HepG2 (cell line): Measurements from ENCODE around the gene TAF6. TPM values are rescaled to one million over a fixed set of nuclear protein-coding genes. Genes with fewer than 3 reads are reported as not detected.

ENCODE experiments used
- CHD2 ChIP-seq: IDR thresholded peaks from 2 replicates; pipeline ENCODE4 v1.6.1; 2011; ENCODE audit warnings: low read depth, low read length, improper control_type of control experiment
- DMAP1 ChIP-seq: IDR thresholded peaks from 2 replicates; pipeline ENCODE4 v1.6.1; 2016
- ERF ChIP-seq: IDR thresholded peaks from 2 replicates; pipeline ENCODE4 v1.6.1; 2018; ENCODE audit warnings: missing biosample characterization, missing genetic modification reagents
- FOXP1 ChIP-seq, 2 experiments: fragments of 450-650 bp in 1 of 2; IDR thresholded peaks; 2 replicates each; pipeline ENCODE4 v1.6.1; 2017 to 2018; ENCODE audit warnings: antibody characterized with exemption in 1 of 2
- HNRNPLL ChIP-seq: fragments of 200-400 bp; formaldehyde crosslinking; IDR thresholded peaks from 2 replicates; pipeline ENCODE4 v1.6.1; 2017; ENCODE audit warnings: mild to moderate bottlenecking, low read depth, low read length; ENCODE audit not compliant: poor library complexity, severe bottlenecking
- JARID2 ChIP-seq: sonication (generic); formaldehyde crosslinking; IDR thresholded peaks from 2 replicates; pipeline ENCODE4 v1.8.1; 2023; ENCODE audit warnings: missing genetic modification reagents, inconsistent platforms; ENCODE audit not compliant: insufficient replicate concordance
- MBNL3 ChIP-seq: fragments of 250-450 bp; sonication (Bioruptor Pico); conservative IDR thresholded peaks from 2 replicates; pipeline ENCODE4 v1.8.0; 2022; ENCODE audit warnings: mild to moderate bottlenecking, inconsistent platforms
- MED1 ChIP-seq: sonication (generic); formaldehyde crosslinking; IDR thresholded peaks from 2 replicates; pipeline ENCODE4 v1.4.0; 2020; ENCODE audit warnings: missing genetic modification reagents
- NAIF1 ChIP-seq: sonication (generic); formaldehyde crosslinking; IDR thresholded peaks from 2 replicates; pipeline ENCODE4 v1.5.0; 2020; ENCODE audit warnings: mild to moderate bottlenecking, missing genetic modification reagents, borderline replicate concordance
- NBN ChIP-seq: fragments of 450-650 bp; conservative IDR thresholded peaks from 2 replicates; pipeline ENCODE4 v1.6.1; 2017
- NFE2L2 ChIP-seq: fragments of 150-350 bp; IDR thresholded peaks from 2 replicates; pipeline ENCODE4 v1.6.1; 2014; ENCODE audit warnings: low read length
- NFIB ChIP-seq: sonication (generic); formaldehyde crosslinking; IDR thresholded peaks from 2 replicates; pipeline ENCODE4 v1.9.0; 2021; ENCODE audit warnings: missing genetic modification reagents, mild to moderate bottlenecking, borderline replicate concordance
- NPAS2 ChIP-seq: sonication (generic); formaldehyde crosslinking; IDR thresholded peaks from 2 replicates; pipeline ENCODE4 v1.8.0; 2022; ENCODE audit warnings: mild to moderate bottlenecking, missing genetic modification reagents, borderline replicate concordance
- SOX5 ChIP-seq: IDR thresholded peaks from 2 replicates; pipeline ENCODE4 v1.6.1; 2016; ENCODE audit warnings: borderline replicate concordance
- SRSF9 ChIP-seq: fragments of 200-400 bp; formaldehyde crosslinking; IDR thresholded peaks from 2 replicates; pipeline ENCODE4 v1.6.1; 2018; ENCODE audit warnings: borderline replicate concordance, mild to moderate bottlenecking, low read depth, low read length; ENCODE audit not compliant: insufficient read depth, poor library complexity, severe bottlenecking
- YY1 ChIP-seq: IDR thresholded peaks from 2 replicates; pipeline ENCODE4 v1.6.1; 2011; ENCODE audit warnings: low read length, low read depth, moderate library complexity, mild to moderate bottlenecking; ENCODE audit not compliant: insufficient read depth, insufficient replicate concordance
- ZBTB3 ChIP-seq: sonication (generic); formaldehyde crosslinking; IDR thresholded peaks from 2 replicates; pipeline ENCODE4 v1.4.0; 2020; ENCODE audit warnings: low read depth, mild to moderate bottlenecking, moderate library complexity, missing genetic modification reagents, borderline replicate concordance
- ZNF44 ChIP-seq: sonication (generic); formaldehyde crosslinking; IDR thresholded peaks from 2 replicates; pipeline ENCODE4 v1.5.1; 2020; ENCODE audit warnings: mild to moderate bottlenecking, missing genetic modification reagents
- ZNF558 ChIP-seq: sonication (generic); formaldehyde crosslinking; IDR thresholded peaks from 2 replicates; pipeline ENCODE4 v1.9.0; 2022; ENCODE audit warnings: mild to moderate bottlenecking, missing genetic modification reagents, borderline replicate concordance
- ZNF619 ChIP-seq: sonication (generic); formaldehyde crosslinking; IDR thresholded peaks from 2 replicates; pipeline ENCODE4 v1.4.0; 2020; ENCODE audit warnings: mild to moderate bottlenecking, missing genetic modification reagents
- ZNF629 ChIP-seq: sonication (generic); formaldehyde crosslinking; conservative IDR thresholded peaks from 2 replicates; pipeline ENCODE4 v1.5.0; 2020; ENCODE audit warnings: missing genetic modification reagents
- polyA plus RNA-seq, 8 experiments: library from polyadenylated mRNA; depleted of rRNA in 3 of 8; stranded (reverse) in 7 of 8; unstranded in 1 of 8; fragments of >200 nt; fragmentation: Illumina TruSeq in 4 of 8; extraction: Trizol in 4 of 8; gene quantifications; 2 replicates each; pipeline versions ENCODE4 v1.2.1 to v1.2.3, GENCODE V29; 2011 to 2016; ENCODE audit warnings: low read depth in 4 of 8, missing spikeins in 1 of 8, mixed read lengths in 1 of 8; ENCODE audit not compliant: insufficient read depth in 1 of 8
- total RNA-seq, 5 experiments: library from RNA; depleted of rRNA; stranded (reverse); fragments of >200 nt; fragmentation: Illumina TruSeq; extraction: Trizol; gene quantifications; 2 replicates each; pipeline ENCODE4 v1.2.3, GENCODE V29; 2016; ENCODE audit warnings: low read depth in 1 of 5
- TF ChIP-seq, protein P1 (sequence below): sonication (generic); formaldehyde crosslinking; conservative IDR thresholded peaks from 2 replicates; pipeline ENCODE4 v1.4.0; 2020; ENCODE audit warnings: missing genetic modification reagents
- TF ChIP-seq, protein P2 (sequence below): sonication (generic); formaldehyde crosslinking; IDR thresholded peaks from 2 replicates; pipeline ENCODE4 v1.4.0; 2020; ENCODE audit warnings: mild to moderate bottlenecking, missing genetic modification reagents
- TF ChIP-seq, protein P3 (sequence below): sonication (generic); formaldehyde crosslinking; IDR thresholded peaks from 2 replicates; pipeline ENCODE4 v1.4.0; 2020; ENCODE audit warnings: mild to moderate bottlenecking, missing genetic modification reagents

Gene TAF6
- total and polyA plus RNA-seq, 2 of the 13 experiments (the other 11 are each of a cell fraction or from before 2014, with no cell fraction given): 12.9 to 18.8 TPM

GRCh38 chr7:100088621-100089457, 30.3 kb downstream of the TAF6 start, which contains the start of gene COPS6 (continued):
- TF ChIP-seq, protein P1, sequence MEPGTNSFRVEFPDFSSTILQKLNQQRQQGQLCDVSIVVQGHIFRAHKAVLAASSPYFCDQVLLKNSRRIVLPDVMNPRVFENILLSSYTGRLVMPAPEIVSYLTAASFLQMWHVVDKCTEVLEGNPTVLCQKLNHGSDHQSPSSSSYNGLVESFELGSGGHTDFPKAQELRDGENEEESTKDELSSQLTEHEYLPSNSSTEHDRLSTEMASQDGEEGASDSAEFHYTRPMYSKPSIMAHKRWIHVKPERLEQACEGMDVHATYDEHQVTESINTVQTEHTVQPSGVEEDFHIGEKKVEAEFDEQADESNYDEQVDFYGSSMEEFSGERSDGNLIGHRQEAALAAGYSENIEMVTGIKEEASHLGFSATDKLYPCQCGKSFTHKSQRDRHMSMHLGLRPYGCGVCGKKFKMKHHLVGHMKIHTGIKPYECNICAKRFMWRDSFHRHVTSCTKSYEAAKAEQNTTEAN (CRISPR knock-in tag): peak; percentile 95
- no peak for TF ChIP-seq CHD2
- 0 out of 2 replicates have a peak, but pooled peaks have one; percentile 75 for TF ChIP-seq NPAS2 (CRISPR knock-in tag)
- no peak for TF ChIP-seq NBN
- peak; percentile 41; the same call in 1 of the 2 replicates for TF ChIP-seq SOX5 (CRISPR knock-in tag)
- no peak for TF ChIP-seq ZNF619 (CRISPR knock-in tag)
- peak; percentile 66 for TF ChIP-seq HNRNPLL
- TF ChIP-seq DMAP1 (CRISPR knock-in tag): peak; percentile 79
- peak; percentile 84 for TF ChIP-seq MED1 (CRISPR knock-in tag)
- TF ChIP-seq JARID2 (CRISPR knock-in tag): no peak
- no peak for TF ChIP-seq FOXP1 (IDR thresholded peaks at IDR 0.05)
- no peak for TF ChIP-seq FOXP1 (CRISPR knock-in tag; IDR thresholded peaks at IDR 0.05)
- TF ChIP-seq NFE2L2: no peak
- TF ChIP-seq ERF (CRISPR knock-in tag): peak; percentile 98
- TF ChIP-seq, protein P2, sequence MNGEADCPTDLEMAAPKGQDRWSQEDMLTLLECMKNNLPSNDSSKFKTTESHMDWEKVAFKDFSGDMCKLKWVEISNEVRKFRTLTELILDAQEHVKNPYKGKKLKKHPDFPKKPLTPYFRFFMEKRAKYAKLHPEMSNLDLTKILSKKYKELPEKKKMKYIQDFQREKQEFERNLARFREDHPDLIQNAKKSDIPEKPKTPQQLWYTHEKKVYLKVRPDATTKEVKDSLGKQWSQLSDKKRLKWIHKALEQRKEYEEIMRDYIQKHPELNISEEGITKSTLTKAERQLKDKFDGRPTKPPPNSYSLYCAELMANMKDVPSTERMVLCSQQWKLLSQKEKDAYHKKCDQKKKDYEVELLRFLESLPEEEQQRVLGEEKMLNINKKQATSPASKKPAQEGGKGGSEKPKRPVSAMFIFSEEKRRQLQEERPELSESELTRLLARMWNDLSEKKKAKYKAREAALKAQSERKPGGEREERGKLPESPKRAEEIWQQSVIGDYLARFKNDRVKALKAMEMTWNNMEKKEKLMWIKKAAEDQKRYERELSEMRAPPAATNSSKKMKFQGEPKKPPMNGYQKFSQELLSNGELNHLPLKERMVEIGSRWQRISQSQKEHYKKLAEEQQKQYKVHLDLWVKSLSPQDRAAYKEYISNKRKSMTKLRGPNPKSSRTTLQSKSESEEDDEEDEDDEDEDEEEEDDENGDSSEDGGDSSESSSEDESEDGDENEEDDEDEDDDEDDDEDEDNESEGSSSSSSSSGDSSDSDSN (CRISPR knock-in tag): peak; percentile 84
- TF ChIP-seq ZBTB3: peak; percentile 81; the same call in 1 of the 2 replicates
- no peak for TF ChIP-seq ZNF44 (CRISPR knock-in tag)
- no peak for TF ChIP-seq NFIB (CRISPR knock-in tag)
- no peak; the same call in 1 of the 2 replicates for TF ChIP-seq ZNF629 (CRISPR knock-in tag)
- TF ChIP-seq, protein P3, sequence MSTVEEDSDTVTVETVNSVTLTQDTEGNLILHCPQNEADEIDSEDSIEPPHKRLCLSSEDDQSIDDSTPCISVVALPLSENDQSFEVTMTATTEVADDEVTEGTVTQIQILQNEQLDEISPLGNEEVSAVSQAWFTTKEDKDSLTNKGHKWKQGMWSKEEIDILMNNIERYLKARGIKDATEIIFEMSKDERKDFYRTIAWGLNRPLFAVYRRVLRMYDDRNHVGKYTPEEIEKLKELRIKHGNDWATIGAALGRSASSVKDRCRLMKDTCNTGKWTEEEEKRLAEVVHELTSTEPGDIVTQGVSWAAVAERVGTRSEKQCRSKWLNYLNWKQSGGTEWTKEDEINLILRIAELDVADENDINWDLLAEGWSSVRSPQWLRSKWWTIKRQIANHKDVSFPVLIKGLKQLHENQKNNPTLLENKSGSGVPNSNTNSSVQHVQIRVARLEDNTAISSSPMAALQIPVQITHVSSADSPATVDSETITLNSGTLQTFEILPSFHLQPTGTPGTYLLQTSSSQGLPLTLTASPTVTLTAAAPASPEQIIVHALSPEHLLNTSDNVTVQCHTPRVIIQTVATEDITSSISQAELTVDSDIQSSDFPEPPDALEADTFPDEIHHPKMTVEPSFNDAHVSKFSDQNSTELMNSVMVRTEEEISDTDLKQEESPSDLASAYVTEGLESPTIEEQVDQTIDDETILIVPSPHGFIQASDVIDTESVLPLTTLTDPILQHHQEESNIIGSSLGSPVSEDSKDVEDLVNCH: 0 out of 2 replicates have a peak, but pooled peaks have one; percentile 73
- TF ChIP-seq SRSF9: no peak
- peak; percentile 94; the same call in 1 of the 2 replicates for TF ChIP-seq ZNF558
- TF ChIP-seq MBNL3 (CRISPR knock-in tag): no peak
- TF ChIP-seq NAIF1 (CRISPR knock-in tag): 0 out of 2 replicates have a peak, but pooled peaks have one; percentile 37
- TF ChIP-seq YY1: peak; percentile 98
